Panc1 (cell line): Measurements from ENCODE around the gene TMEM31. TPM values are rescaled to one million over a fixed set of nuclear protein-coding genes. Genes with fewer than 3 reads are reported as not detected.

Source experiments
- ATAC-seq: fragments of 200-7000 bp; cut with Tn5 transposase; 2 replicates; pipeline ENCODE4 v1.9.1; 2020; ENCODE audit warnings: mild to moderate bottlenecking, moderate library complexity
- BruUV-seq: library from RNA; stranded (reverse); fragments of 400-500 nt; replicated peaks from 2 replicates; lab custom pipeline; 2021; lab: Mats Ljungman, UMichigan
- CTCF ChIA-PET: fragments of 300-600 bp; sonication (Branson Sonifier 250); formaldehyde crosslinking; loops from one replicate; lab custom pipeline; 2022; ENCODE audit warnings: antibody characterized with exemption; lab: Charles Lee
- POLR2A ChIA-PET: fragments of 300-600 bp; sonication (Branson Sonifier 250); formaldehyde crosslinking; loops from one replicate; lab custom pipeline; 2022; ENCODE audit warnings: antibody characterized with exemption; lab: Charles Lee
- DNase-seq: peaks from one replicate; pipeline ENCODE4 v3.0.0-alpha.2; 2010; ENCODE audit warnings: low read depth, low spot score
- H3K27ac ChIP-seq: 2 replicates; pipeline ENCODE4 v1.5.1; 2011; ENCODE audit warnings: mild to moderate bottlenecking, low read length, inconsistent platforms
- H3K27me3 ChIP-seq: fragments of 200-500 bp; sonication (Bioruptor generic); 2 replicates; pipeline ENCODE4 v1.6.0; 2014; ENCODE audit warnings: low read length, inconsistent platforms; ENCODE audit not compliant: control insufficient read depth, insufficient read depth
- H3K36me3 ChIP-seq: fragments of 200-500 bp; sonication (Bioruptor generic); 2 replicates; pipeline ENCODE4 v1.5.1; 2014; ENCODE audit warnings: inconsistent platforms, mild to moderate bottlenecking, low read length, moderate library complexity; ENCODE audit not compliant: control insufficient read depth, insufficient read depth
- H3K4me1 ChIP-seq: 2 replicates; pipeline ENCODE4 v1.5.1; 2011; ENCODE audit warnings: inconsistent platforms, mild to moderate bottlenecking, low read length, moderate library complexity; ENCODE audit not compliant: control insufficient read depth, insufficient read depth
- H3K4me3 ChIP-seq, 2 experiments: 2 replicates each; pipeline ENCODE4 v1.5.1; 2011 to 2012; ENCODE audit warnings: low read depth in 2 of 2, low read length in 2 of 2, mild to moderate bottlenecking in 2 of 2, inconsistent platforms in 1 of 2, moderate library complexity in 1 of 2
- H3K9me3 ChIP-seq: fragments of 200-500 bp; sonication (Bioruptor generic); 2 replicates; pipeline ENCODE4 v1.5.1; 2014; ENCODE audit warnings: low read depth, mild to moderate bottlenecking, inconsistent platforms, low read length, moderate library complexity; ENCODE audit not compliant: control insufficient read depth, insufficient read depth
- CTCF ChIP-seq: fragments of 450-650 bp; IDR thresholded peaks from 2 replicates; pipeline ENCODE4 v1.5.1; 2017; ENCODE audit warnings: mild to moderate bottlenecking
- POLR2AphosphoS5 ChIP-seq: IDR thresholded peaks from 2 replicates; pipeline ENCODE4 v1.6.1; 2012; ENCODE audit warnings: mild to moderate bottlenecking, low read depth, low read length, moderate library complexity
- REST ChIP-seq, 2 experiments: IDR thresholded peaks; 2 replicates each; pipeline ENCODE4 v1.6.1; 2011 to 2012; ENCODE audit warnings: low read depth in 2 of 2, control low read depth in 1 of 2, low read length in 1 of 2, mild to moderate bottlenecking in 1 of 2, moderate library complexity in 1 of 2; ENCODE audit not compliant: insufficient read depth in 1 of 2
- SIN3A ChIP-seq: IDR thresholded peaks from 2 replicates; pipeline ENCODE4 v1.6.1; 2012; ENCODE audit warnings: low read depth, mild to moderate bottlenecking, low read length, moderate library complexity, borderline replicate concordance; ENCODE audit not compliant: insufficient read depth
- TCF7L2 ChIP-seq: IDR thresholded peaks from 2 replicates; pipeline ENCODE4 v1.6.1; 2011; ENCODE audit warnings: mild to moderate bottlenecking, low read depth, low read length, inconsistent platforms
- in situ Hi-C: cut with HindIII; loops from 2 replicates; pipeline ENCODE4 v1.10.0; 2016; ENCODE audit warnings: low sequenced_read_pairs, low pct_unique_long_range_greater_than_20kb
- intact Hi-C: fragments of 100-400 bp; cut with micrococcal nuclease; formaldehyde crosslinking; loops from one replicate; pipeline ENCODE4 v1.10.0; 2022; ENCODE audit not compliant: unreplicated experiment
- total RNA-seq: library from RNA; stranded (reverse); gene quantifications from one replicate; pipeline ENCODE4 v1.2.1, GENCODE V29; 2021; ENCODE audit not compliant: unreplicated experiment

TMEM31 gene
- total RNA-seq, 1 experiment from 2014 or later = not detected

- no peaks in the 10 kb centered on the region for H3K36me3 ChIP-seq
- in situ Hi-C loops = no loop called here
- POLR2A ChIA-PET = interaction anchor here (0.7 kb wide), 1 partner anchor 146 kb away, joined by 6 read pairs; no protein-coding TSS in a partner anchor
These were observed 19.6 kb downstream of the TMEM31 start for GRCh38 chrX:103730147-103730795.

More at GRCh38 chrX:103730147-103730795, 19.6 kb downstream of the TMEM31 start:
- CTCF ChIA-PET = no interaction called here
- DNase-seq (no peak), ATAC-seq (no peak)
- BruUV-seq = no TSS peak
- Histone ChIP-seq H3K9me3 (no peaks in the 10 kb centered on the region), H3K4me1 (no peaks in the 10 kb centered on the region), H3K27me3 (peaks cover 9% of the 10 kb centered on the region), H3K4me3 (no peak overlapping the region), H3K27ac (no peak overlapping the region)
- TF ChIP-seq SIN3A (no peak), TCF7L2 (no peak), CTCF (no peak), REST (IDR thresholded peaks at IDR 0.05; ENCODE audit: insufficient read depth in 1 of 2, low read depth in 2 of 2, low read length in 1 of 2) (no peak), POLR2AphosphoS5 (no peak)
- intact Hi-C loops = no loop called here
